ENCODE measurements around the gene CCSER1.

DNA sequence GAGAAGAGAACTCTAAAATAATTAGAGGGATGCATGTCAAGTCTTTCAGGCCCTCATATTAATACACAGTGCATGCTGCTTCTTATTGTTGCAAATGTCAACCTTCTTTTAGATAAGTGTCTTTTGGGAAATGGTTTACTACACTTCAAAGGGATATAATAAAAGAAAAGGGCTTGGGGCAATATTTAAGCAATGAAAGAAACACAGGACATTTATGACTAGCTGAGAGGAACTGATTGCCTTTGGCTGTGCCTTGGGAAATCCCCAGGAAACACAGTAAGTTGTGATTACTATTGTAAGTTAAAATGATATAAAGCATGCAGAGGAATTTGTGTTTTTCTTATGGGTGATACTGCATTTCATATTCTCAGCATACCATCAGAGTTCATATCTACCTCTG lies 1140.3 kb downstream of the CCSER1 start:
- TF ChIP-seq POLR2A (IDR thresholded peaks at IDR 0.05) (no peak), POLR2AphosphoS5 (IDR thresholded peaks at IDR 0.05) (no peak)
- TF ChIP-seq, protein P1, sequence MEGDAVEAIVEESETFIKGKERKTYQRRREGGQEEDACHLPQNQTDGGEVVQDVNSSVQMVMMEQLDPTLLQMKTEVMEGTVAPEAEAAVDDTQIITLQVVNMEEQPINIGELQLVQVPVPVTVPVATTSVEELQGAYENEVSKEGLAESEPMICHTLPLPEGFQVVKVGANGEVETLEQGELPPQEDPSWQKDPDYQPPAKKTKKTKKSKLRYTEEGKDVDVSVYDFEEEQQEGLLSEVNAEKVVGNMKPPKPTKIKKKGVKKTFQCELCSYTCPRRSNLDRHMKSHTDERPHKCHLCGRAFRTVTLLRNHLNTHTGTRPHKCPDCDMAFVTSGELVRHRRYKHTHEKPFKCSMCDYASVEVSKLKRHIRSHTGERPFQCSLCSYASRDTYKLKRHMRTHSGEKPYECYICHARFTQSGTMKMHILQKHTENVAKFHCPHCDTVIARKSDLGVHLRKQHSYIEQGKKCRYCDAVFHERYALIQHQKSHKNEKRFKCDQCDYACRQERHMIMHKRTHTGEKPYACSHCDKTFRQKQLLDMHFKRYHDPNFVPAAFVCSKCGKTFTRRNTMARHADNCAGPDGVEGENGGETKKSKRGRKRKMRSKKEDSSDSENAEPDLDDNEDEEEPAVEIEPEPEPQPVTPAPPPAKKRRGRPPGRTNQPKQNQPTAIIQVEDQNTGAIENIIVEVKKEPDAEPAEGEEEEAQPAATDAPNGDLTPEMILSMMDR (IDR thresholded peaks at IDR 0.05 in 8 of 11, conservative IDR thresholded peaks at IDR 0.05 in 3 of 11): no peak
